Right lobe of liver (tissue), 4 donors: ENCODE data around the gene KLHL6.

ENCODE experiments used
- CTCF ChIP-seq, 4 donors: fragments of 200-600 bp in 3 of 4; fragments of 450-650 bp in 1 of 4; IDR thresholded peaks; one replicate each; pipeline versions ENCODE4 v1.5.1 to v1.8.0; 2016 to 2022; ENCODE audit warnings: antibody characterized with exemption in 4 of 4, mild to moderate bottlenecking in 2 of 4
- POLR2A ChIP-seq: fragments of 450-650 bp; IDR thresholded peaks from one replicate; pipeline ENCODE4 v1.6.1; 2017; ENCODE audit warnings: antibody characterized with exemption, mild to moderate bottlenecking
- donor health status: DM: no; HTN: no; CAD: no.
- donor health status: DM: no; HTN: no; CAD: no.
- donor health status: DM: no; HTN: yes; CAD: no.

- no peak for TF ChIP-seq POLR2A
- no peak for TF ChIP-seq CTCF (IDR thresholded peaks at IDR 0.05)
Observed at GRCh38 chr3:183536238-183536880, 19.1 kb downstream of the KLHL6 start.
